Activated T-helper 17 cell treated with anti-CD3 and anti-CD28 coated beads, Interleukin-2, amount 50 U/mL, for 72 hours (primary cell): ENCODE data around the gene EFCAB10. TPM values are rescaled to one million over a fixed set of nuclear protein-coding genes. Genes with fewer than 3 reads are reported as not detected.
"Not testable (repeated sequence)": the region's sequence is repeated elsewhere in the genome, so short reads cannot be mapped to it uniquely, and the experiment has no call there.

Experiments
- ATAC-seq: fragments of 150-1000 bp; cut with Tn5 transposase; replicated peaks from 2 replicates; pipeline ENCODE4 v1.10.0; 2021; ENCODE audit warnings: mild to moderate bottlenecking, moderate library complexity
- H3K27ac Mint-ChIP-seq: one replicate; pipeline ENCODE4 v1.8.0; 2022; ENCODE audit warnings: mixed read lengths
- H3K27me3 Mint-ChIP-seq: one replicate; pipeline ENCODE4 v1.8.0; 2022; ENCODE audit warnings: mixed read lengths
- H3K36me3 Mint-ChIP-seq: one replicate; pipeline ENCODE4 v1.8.0; 2022; ENCODE audit warnings: low read depth, mild to moderate bottlenecking, mixed read lengths
- H3K4me1 Mint-ChIP-seq: one replicate; pipeline ENCODE4 v1.8.0; 2022; ENCODE audit warnings: mixed read lengths
- H3K4me3 Mint-ChIP-seq: one replicate; pipeline ENCODE4 v1.8.0; 2022; ENCODE audit warnings: mild to moderate bottlenecking, mixed read lengths
- H3K9me3 Mint-ChIP-seq: one replicate; pipeline ENCODE4 v1.8.0; 2022; ENCODE audit warnings: mixed read lengths
- total RNA-seq, 2 donors: library from RNA; stranded (reverse); gene quantifications; one replicate each; pipeline ENCODE4 v1.2.3, GENCODE V29; 2022

The EFCAB10 gene
- total RNA-seq, 2 donors from 2014 or later: not detected

GRCh38 chr7:105530546-105530945 is 50.7 kb downstream of the EFCAB10 start:
- Mint-ChIP-seq H3K4me1 (peaks cover 13% of the 10 kb centered on the region), H3K9me3 (no peaks in the 10 kb centered on the region), H3K4me3 (peak overlapping the region; percentile 89), H3K27ac (peak overlapping the region; percentile 12), H3K27me3 (no peaks in the 10 kb centered on the region), H3K36me3 (peaks cover 11% of the 10 kb centered on the region)
- ATAC-seq: no peak

GRCh38 chr7:105530126-105530525 is 51.2 kb downstream of the EFCAB10 start:
- no peak for ATAC-seq
- Mint-ChIP-seq H3K4me1 (peaks cover 13% of the 10 kb centered on the region), H3K27ac (peak overlapping the region; percentile 12), H3K27me3 (no peaks in the 10 kb centered on the region), H3K9me3 (no peaks in the 10 kb centered on the region), H3K4me3 (peak overlapping the region; percentile 89), H3K36me3 (peaks cover 7% of the 10 kb centered on the region)

GRCh38 chr7:105527737-105528136 is 53.6 kb downstream of the EFCAB10 start:
- H3K27me3 Mint-ChIP-seq, H3K4me1 Mint-ChIP-seq, H3K36me3 Mint-ChIP-seq, H3K4me3 Mint-ChIP-seq, ATAC-seq, H3K27ac Mint-ChIP-seq, H3K9me3 Mint-ChIP-seq: not testable (repeated sequence)

GRCh38 chr7:105524840-105525239 is 56.5 kb downstream of the EFCAB10 start:
- no peak for ATAC-seq
- Mint-ChIP-seq H3K36me3 (peaks cover 9% of the 10 kb centered on the region), H3K4me1 (no peaks in the 10 kb centered on the region), H3K27me3 (no peaks in the 10 kb centered on the region), H3K27ac (no peak overlapping the region), H3K9me3 (no peaks in the 10 kb centered on the region), H3K4me3 (no peak overlapping the region)

GRCh38 chr7:105524423-105524822 is 56.9 kb downstream of the EFCAB10 start:
- H3K4me3 Mint-ChIP-seq, H3K27ac Mint-ChIP-seq, H3K9me3 Mint-ChIP-seq, ATAC-seq, H3K4me1 Mint-ChIP-seq, H3K27me3 Mint-ChIP-seq: not testable (repeated sequence)
- H3K36me3 Mint-ChIP-seq: peaks cover 13% of the 10 kb centered on the region

GRCh38 chr7:105521717-105522463 is 59.4 kb downstream of the EFCAB10 start, which contains the start of gene PUS7:
PUS7 (minus strand) TSS chr7:105522271; CDS start chr7:105508512, 13,759 bp downstream.
- Mint-ChIP-seq H3K36me3 (peaks cover 34% of the 10 kb centered on the region), H3K4me1 (no peaks in the 10 kb centered on the region), H3K27me3 (no peaks in the 10 kb centered on the region), H3K27ac (peak within 1 kb of the TSS; percentile 91), H3K9me3 (no peaks in the 10 kb centered on the region), H3K4me3 (peak within 1 kb of the TSS; percentile 93)
- peak; percentile 91 for ATAC-seq

GRCh38 chr7:105521027-105521716 is 60.1 kb downstream of the EFCAB10 start:
- Mint-ChIP-seq H3K27ac (peak overlapping the region; percentile 91), H3K36me3 (peaks cover 40% of the 10 kb centered on the region), H3K27me3 (no peaks in the 10 kb centered on the region), H3K9me3 (no peaks in the 10 kb centered on the region), H3K4me1 (no peaks in the 10 kb centered on the region), H3K4me3 (peak overlapping the region; percentile 93)
- ATAC-seq: peak; percentile 57

GRCh38 chr7:105520620-105521019 is 60.7 kb downstream of the EFCAB10 start:
- peaks cover 40% of the 10 kb centered on the region for H3K36me3 Mint-ChIP-seq
- not testable (repeated sequence) for H3K27ac Mint-ChIP-seq, ATAC-seq, H3K27me3 Mint-ChIP-seq, H3K9me3 Mint-ChIP-seq, H3K4me1 Mint-ChIP-seq
- H3K4me3 Mint-ChIP-seq: peak overlapping the region; percentile 9

GRCh38 chr7:105519353-105519752 is 61.9 kb downstream of the EFCAB10 start:
- H3K4me3 Mint-ChIP-seq: peak overlapping the region; percentile 9
- no peak for ATAC-seq
- peaks cover 5% of the 10 kb centered on the region for H3K4me1 Mint-ChIP-seq
- no peaks in the 10 kb centered on the region for H3K27me3 Mint-ChIP-seq
- H3K9me3 Mint-ChIP-seq: no peaks in the 10 kb centered on the region
- no peak overlapping the region for H3K27ac Mint-ChIP-seq
- H3K36me3 Mint-ChIP-seq: peaks cover 44% of the 10 kb centered on the region

- H3K9me3 Mint-ChIP-seq, H3K27me3 Mint-ChIP-seq, H3K4me3 Mint-ChIP-seq, ATAC-seq: not testable (repeated sequence)
- Mint-ChIP-seq H3K36me3 (peaks cover 55% of the 10 kb centered on the region), H3K4me1 (peaks cover 15% of the 10 kb centered on the region), H3K27ac (peak overlapping the region; percentile 42)
These were observed 65.7 kb downstream of the EFCAB10 start for GRCh38 chr7:105515610-105516009.

Other genes starting within 250 kb of the EFCAB10 start
- 10 to 100 TPM; 31.5 to 38.5 TPM for gene SRPK2, start 192.6 kb downstream of the EFCAB10 start, total RNA-seq
- 10 to 100 TPM; 15.4 to 37.2 TPM for gene PUS7, start 59.2 kb downstream of the EFCAB10 start, total RNA-seq
- gene RINT1, start 49.3 kb downstream of the EFCAB10 start, total RNA-seq: 10 to 100 TPM; 23.1 to 24.3 TPM